Activated CD4-positive, alpha-beta T cell treated with anti-CD3 and anti-CD28 coated beads, Interleukin-2, amount 10 ng/mL, durations not matched to agents 7 days and 5 days (primary cell): Measurements from ENCODE around the gene ZCCHC8. TPM values are rescaled to one million over a fixed set of nuclear protein-coding genes. Genes with fewer than 3 reads are reported as not detected.
"Not testable (repeated sequence)": the region's sequence is repeated elsewhere in the genome, so short reads cannot be mapped to it uniquely, and the experiment has no call there.

ENCODE experiments used
- CTCF ChIA-PET: fragments of 350-600 bp; sonication (Branson Sonifier 250); formaldehyde crosslinking; loops from one replicate; lab custom pipeline; 2021; ENCODE audit warnings: antibody characterized with exemption; lab: Charles Lee
- POLR2A ChIA-PET: fragments of 350-600 bp; sonication (Branson Sonifier 250); formaldehyde crosslinking; loops from one replicate; lab custom pipeline; 2021; ENCODE audit warnings: antibody characterized with exemption; lab: Charles Lee
- DNase-seq: peaks from one replicate; pipeline ENCODE4 v3.0.0-alpha.2; 2020
- H3K27ac Mint-ChIP-seq: one replicate; pipeline ENCODE4 v1.8.0; 2021; ENCODE audit warnings: mild to moderate bottlenecking, moderate library complexity, mixed read lengths
- H3K27me3 Mint-ChIP-seq: one replicate; pipeline ENCODE4 v1.8.0; 2021; ENCODE audit warnings: mixed read lengths
- H3K36me3 Mint-ChIP-seq: one replicate; pipeline ENCODE4 v1.8.0; 2021; ENCODE audit warnings: low read depth, mixed read lengths
- H3K4me1 Mint-ChIP-seq: one replicate; pipeline ENCODE4 v1.8.0; 2021; ENCODE audit warnings: mixed read lengths
- H3K4me3 Mint-ChIP-seq: one replicate; pipeline ENCODE4 v1.8.0; 2021; ENCODE audit warnings: mild to moderate bottlenecking, moderate library complexity, mixed read lengths
- H3K9me3 Mint-ChIP-seq: one replicate; pipeline ENCODE4 v1.8.0; 2021; ENCODE audit warnings: mixed read lengths
- total RNA-seq, 2 experiments: library from RNA; stranded (reverse); gene quantifications; one replicate each; pipeline ENCODE4 v1.2.3, GENCODE V29; 2021

ZCCHC8 gene
- total RNA-seq, 2 experiments from 2014 or later, result 45.1 to 50.2 TPM

- no peak for DNase-seq
- H3K36me3 Mint-ChIP-seq, result peaks cover 56% of the 10 kb centered on the region
- no peaks in the 10 kb centered on the region for H3K27me3 Mint-ChIP-seq
- no peak overlapping the region for H3K27ac Mint-ChIP-seq
- ChIA-PET CTCF (interaction anchor here (0.9 to 1.3 kb wide), 2 partner anchors 24 to 106 kb away, joined by 3 read pairs; no protein-coding TSS in a partner anchor), POLR2A (no interaction called here)
- peaks cover 23% of the 10 kb centered on the region for H3K4me1 Mint-ChIP-seq
- H3K9me3 Mint-ChIP-seq, result no peaks in the 10 kb centered on the region
- no peak overlapping the region for H3K4me3 Mint-ChIP-seq
Observed at GRCh38 chr12:122505419-122506051, 4.8 kb upstream of the ZCCHC8 start.

- H3K27ac Mint-ChIP-seq, result peak overlapping the region; percentile 55
- no peaks in the 10 kb centered on the region for H3K27me3 Mint-ChIP-seq
- DNase-seq, result no peak
- no peaks in the 10 kb centered on the region for H3K9me3 Mint-ChIP-seq
- ChIA-PET POLR2A (interaction anchor here (1.0 kb wide), 1 partner anchor 23 kb away, joined by 3 read pairs; the partner anchor contains the start of genes KNTC1 and RSRC2), CTCF (interaction anchor here (0.5 to 1.3 kb wide), 5 partner anchors 8 to 853 kb away, joined by 3 to 5 read pairs (median 4); partner anchors contain the start of gene CLIP1)
- peaks cover 47% of the 10 kb centered on the region for H3K36me3 Mint-ChIP-seq
- peaks cover 26% of the 10 kb centered on the region for H3K4me1 Mint-ChIP-seq
- H3K4me3 Mint-ChIP-seq, result no peak overlapping the region
Observed at GRCh38 chr12:122503783-122504590, 3.3 kb upstream of the ZCCHC8 start.

GRCh38 chr12:122503147-122503751 lies 2.5 kb upstream of the ZCCHC8 start:
- Mint-ChIP-seq H3K9me3 (no peaks in the 10 kb centered on the region), H3K27ac (peak overlapping the region; percentile 55), H3K4me1 (peaks cover 32% of the 10 kb centered on the region), H3K27me3 (no peaks in the 10 kb centered on the region), H3K4me3 (no peak overlapping the region), H3K36me3 (peaks cover 46% of the 10 kb centered on the region)
- DNase-seq, result no peak
- ChIA-PET CTCF (interaction anchor here (0.5 to 1.2 kb wide), 6 partner anchors 9 to 852 kb away, joined by 3 to 5 read pairs (median 4); partner anchors contain the start of gene CLIP1), POLR2A (interaction anchor here (0.7 to 1.0 kb wide), 3 partner anchors 24 to 81 kb away, joined by 3 to 5 read pairs (median 3); partner anchors contain the start of genes KNTC1 and RSRC2)

DNA sequence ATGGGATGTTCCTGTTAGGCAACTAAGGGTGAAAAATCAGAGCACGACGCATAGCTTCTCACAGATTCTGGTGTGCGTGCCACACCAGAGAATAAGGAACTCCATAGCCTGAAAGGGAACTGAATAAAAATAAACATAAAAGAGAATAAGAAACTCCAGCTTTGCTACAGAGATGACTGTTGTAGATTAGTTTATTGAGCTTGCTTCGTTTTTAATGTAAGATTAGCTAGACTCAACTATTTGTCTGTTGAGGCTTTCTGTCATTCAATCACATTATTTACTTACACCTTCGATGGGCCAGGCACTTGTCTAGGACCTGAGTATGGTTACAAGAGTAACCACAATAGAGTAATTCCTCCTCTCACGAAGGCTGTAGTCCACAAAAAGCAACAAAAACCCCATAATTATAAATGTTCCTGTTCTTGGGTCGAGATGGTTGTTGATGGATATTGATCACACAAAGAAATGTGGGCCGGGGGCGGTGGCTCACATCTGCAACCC lies 807 bp upstream of the ZCCHC8 start:
- Mint-ChIP-seq H3K9me3 (no peaks in the 10 kb centered on the region), H3K27ac (peak overlapping the region; percentile 100), H3K36me3 (peaks cover 45% of the 10 kb centered on the region), H3K27me3 (no peaks in the 10 kb centered on the region), H3K4me1 (peaks cover 41% of the 10 kb centered on the region), H3K4me3 (peak overlapping the region; percentile 97)
- CTCF ChIA-PET, result interaction anchor here (0.9 to 1.8 kb wide), 16 partner anchors 9 to 164 kb away, joined by 3 to 7 read pairs (median 4); partner anchors contain the start of genes KNTC1 and RSRC2
- POLR2A ChIA-PET, result interaction anchor here (0.6 to 2.8 kb wide), 5 partner anchors 11 to 859 kb away, joined by 3 to 25 read pairs (median 3); partner anchors contain the start of genes KNTC1 and RSRC2
- DNase-seq, result no peak

GRCh38 chr12:122499991-122500684 lies 594 bp downstream of the ZCCHC8 start:
- peaks cover 39% of the 10 kb centered on the region for H3K36me3 Mint-ChIP-seq
- peak overlapping the region; percentile 100 for H3K27ac Mint-ChIP-seq
- H3K4me3 Mint-ChIP-seq, result peak overlapping the region; percentile 97
- H3K9me3 Mint-ChIP-seq, result no peaks in the 10 kb centered on the region
- peak; percentile 59 for DNase-seq
- ChIA-PET POLR2A (interaction anchor here (0.7 to 2.8 kb wide), 5 partner anchors 9 to 274 kb away, joined by 3 to 25 read pairs (median 4); partner anchors contain the start of genes DIABLO, KNTC1 and RSRC2), CTCF (interaction anchor here (0.7 to 1.8 kb wide), 11 partner anchors 10 to 146 kb away, joined by 3 to 7 read pairs (median 4); no protein-coding TSS in a partner anchor)
- H3K27me3 Mint-ChIP-seq, result no peaks in the 10 kb centered on the region
- peaks cover 40% of the 10 kb centered on the region for H3K4me1 Mint-ChIP-seq

- Mint-ChIP-seq H3K27ac (no peak overlapping the region), H3K9me3 (no peaks in the 10 kb centered on the region), H3K36me3 (peaks cover 38% of the 10 kb centered on the region), H3K4me3 (no peak overlapping the region), H3K27me3 (no peaks in the 10 kb centered on the region), H3K4me1 (peaks cover 27% of the 10 kb centered on the region)
- no peak for DNase-seq
- ChIA-PET POLR2A (no interaction called here), CTCF (interaction anchor here (0.7 to 1.6 kb wide), 5 partner anchors 16 to 107 kb away, joined by 3 to 4 read pairs (median 3); no protein-coding TSS in a partner anchor)
Observed at GRCh38 chr12:122495258-122495657, 5.5 kb downstream of the ZCCHC8 start.

GRCh38 chr12:122493222-122493621 lies 7.5 kb downstream of the ZCCHC8 start:
- H3K27ac Mint-ChIP-seq, H3K4me3 Mint-ChIP-seq, H3K9me3 Mint-ChIP-seq, POLR2A ChIA-PET, H3K27me3 Mint-ChIP-seq, DNase-seq: not testable (repeated sequence)
- CTCF ChIA-PET, result interaction anchor here (0.7 kb wide), 1 partner anchor 396 kb away, joined by 3 read pairs; no protein-coding TSS in a partner anchor
- peaks cover 43% of the 10 kb centered on the region for H3K36me3 Mint-ChIP-seq
- peaks cover 18% of the 10 kb centered on the region for H3K4me1 Mint-ChIP-seq

DNA sequence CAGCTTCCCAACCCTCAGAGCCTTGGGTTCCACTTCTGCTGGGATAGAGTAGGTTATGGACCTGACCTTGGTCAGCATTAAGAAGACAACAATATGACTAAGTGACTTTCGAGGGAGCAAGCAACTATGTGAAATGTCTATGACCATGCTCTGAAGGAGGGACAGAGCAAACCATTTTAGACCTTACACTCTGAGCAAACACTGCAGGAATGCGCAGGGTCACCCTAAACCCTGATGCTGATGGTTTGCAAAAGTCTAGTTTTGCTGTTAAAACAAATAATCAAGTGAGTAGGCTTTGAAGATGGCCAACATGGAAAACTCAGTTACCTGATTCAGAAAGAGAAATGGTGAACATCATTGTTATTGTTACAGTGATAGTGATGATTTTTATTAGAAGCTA lies 8.7 kb downstream of the ZCCHC8 start:
- Mint-ChIP-seq H3K36me3 (peaks cover 41% of the 10 kb centered on the region), H3K9me3 (no peaks in the 10 kb centered on the region), H3K27me3 (no peaks in the 10 kb centered on the region), H3K27ac (no peak overlapping the region), H3K4me1 (peaks cover 11% of the 10 kb centered on the region), H3K4me3 (no peak overlapping the region)
- ChIA-PET POLR2A (no interaction called here), CTCF (interaction anchor here (0.6 to 4.3 kb wide), 3 partner anchors 20 to 92 kb away, joined by 3 to 19 read pairs (median 3); no protein-coding TSS in a partner anchor)
- no peak for DNase-seq

- CTCF ChIA-PET, result interaction anchor here (4.3 kb wide), 1 partner anchor 17 kb away, joined by 19 read pairs; no protein-coding TSS in a partner anchor
- DNase-seq, result no peak
- Mint-ChIP-seq H3K4me1 (peaks cover 6% of the 10 kb centered on the region), H3K27ac (no peak overlapping the region), H3K9me3 (no peaks in the 10 kb centered on the region), H3K27me3 (no peaks in the 10 kb centered on the region), H3K36me3 (peaks cover 48% of the 10 kb centered on the region), H3K4me3 (no peak overlapping the region)
- POLR2A ChIA-PET, result interaction anchor here (0.6 kb wide), 2 partner anchors 23 to 89 kb away, joined by 4 to 5 read pairs; no protein-coding TSS in a partner anchor
Observed at GRCh38 chr12:122489038-122489437, 11.7 kb downstream of the ZCCHC8 start.

DNA sequence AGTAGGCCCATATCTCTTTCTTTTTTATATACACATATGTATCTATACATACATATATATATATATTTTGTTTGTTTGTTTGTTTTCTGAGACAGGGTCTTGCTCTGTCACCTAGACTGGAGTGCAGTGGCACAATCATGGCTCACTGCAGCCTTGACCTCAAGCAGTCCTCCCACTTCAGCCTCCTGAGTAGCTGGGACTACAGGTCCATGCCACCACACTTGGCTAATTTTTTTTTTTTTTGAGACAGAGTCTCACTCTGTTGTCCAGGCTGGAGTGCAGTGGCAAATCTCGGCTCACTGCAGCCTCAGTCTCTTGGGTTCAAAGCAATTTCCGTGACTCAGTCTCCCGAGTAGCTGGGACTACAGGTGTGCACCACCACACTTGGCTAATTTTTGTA lies 12.9 kb downstream of the ZCCHC8 start:
- H3K27ac Mint-ChIP-seq, H3K4me3 Mint-ChIP-seq, H3K9me3 Mint-ChIP-seq, H3K4me1 Mint-ChIP-seq, POLR2A ChIA-PET, H3K27me3 Mint-ChIP-seq, DNase-seq: not testable (repeated sequence)
- H3K36me3 Mint-ChIP-seq, result peaks cover 57% of the 10 kb centered on the region
- CTCF ChIA-PET, result interaction anchor here (0.8 to 1.2 kb wide), 2 partner anchors 12 to 16 kb away, joined by 4 to 5 read pairs; no protein-coding TSS in a partner anchor

- Mint-ChIP-seq H3K4me3 (no peak overlapping the region), H3K27ac (no peak overlapping the region), H3K4me1 (peaks cover 10% of the 10 kb centered on the region), H3K9me3 (no peaks in the 10 kb centered on the region), H3K36me3 (peaks cover 53% of the 10 kb centered on the region), H3K27me3 (no peaks in the 10 kb centered on the region)
- POLR2A ChIA-PET, result no interaction called here
- CTCF ChIA-PET, result interaction anchor here (0.6 to 1.2 kb wide), 2 partner anchors 11 to 23 kb away, joined by 3 to 5 read pairs; no protein-coding TSS in a partner anchor
- no peak for DNase-seq
Observed at GRCh38 chr12:122486805-122487426, 13.8 kb downstream of the ZCCHC8 start.
